ENCODE results near the gene OPN1LW.

OPN1LW gene

GRCh38 chrX:154136627-154137161, 7.3 kb upstream of the OPN1LW start:
- Histone ChIP-seq H2AFZ (ENCODE audit: low read length) (no peak overlapping the region), H4K20me1 (ENCODE audit: insufficient read depth, low read length) (no peaks in the 10 kb centered on the region), H3K79me2 (ENCODE audit: insufficient read depth, low read length) (no peaks in the 10 kb centered on the region), H3K4me2 (ENCODE audit: low read length) (no peak overlapping the region), H3K36me3 (ENCODE audit: insufficient read depth, low read length) (no peaks in the 10 kb centered on the region), H3K4me1 (ENCODE audit: insufficient read depth, low read length, severe bottlenecking) (no peaks in the 10 kb centered on the region), H3K9ac (ENCODE audit: low read length) (no peak overlapping the region), H3K4me3 (ENCODE audit: low read depth, low read length, poor library complexity, severe bottlenecking) (no peak overlapping the region), H3K9me2 (ENCODE audit: low read depth, low read length) (no peaks in the 10 kb centered on the region), H3K27me3 (ENCODE audit: insufficient read depth, low read length) (no peaks in the 10 kb centered on the region), H3F3A (ENCODE audit: insufficient read depth, low read length) (no peaks in the 10 kb centered on the region), H3K27ac (ENCODE audit: low read depth, low read length, poor library complexity, severe bottlenecking) (no peak overlapping the region), H3K9me3 (ENCODE audit: low read length) (no peaks in the 10 kb centered on the region)
- TF ChIP-seq, protein P1, sequence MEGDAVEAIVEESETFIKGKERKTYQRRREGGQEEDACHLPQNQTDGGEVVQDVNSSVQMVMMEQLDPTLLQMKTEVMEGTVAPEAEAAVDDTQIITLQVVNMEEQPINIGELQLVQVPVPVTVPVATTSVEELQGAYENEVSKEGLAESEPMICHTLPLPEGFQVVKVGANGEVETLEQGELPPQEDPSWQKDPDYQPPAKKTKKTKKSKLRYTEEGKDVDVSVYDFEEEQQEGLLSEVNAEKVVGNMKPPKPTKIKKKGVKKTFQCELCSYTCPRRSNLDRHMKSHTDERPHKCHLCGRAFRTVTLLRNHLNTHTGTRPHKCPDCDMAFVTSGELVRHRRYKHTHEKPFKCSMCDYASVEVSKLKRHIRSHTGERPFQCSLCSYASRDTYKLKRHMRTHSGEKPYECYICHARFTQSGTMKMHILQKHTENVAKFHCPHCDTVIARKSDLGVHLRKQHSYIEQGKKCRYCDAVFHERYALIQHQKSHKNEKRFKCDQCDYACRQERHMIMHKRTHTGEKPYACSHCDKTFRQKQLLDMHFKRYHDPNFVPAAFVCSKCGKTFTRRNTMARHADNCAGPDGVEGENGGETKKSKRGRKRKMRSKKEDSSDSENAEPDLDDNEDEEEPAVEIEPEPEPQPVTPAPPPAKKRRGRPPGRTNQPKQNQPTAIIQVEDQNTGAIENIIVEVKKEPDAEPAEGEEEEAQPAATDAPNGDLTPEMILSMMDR (IDR thresholded peaks at IDR 0.05; ENCODE audit: low read length): peak; percentile 61
- TF ChIP-seq EZH2 (IDR thresholded peaks at IDR 0.05; ENCODE audit: borderline replicate concordance, low read length): no peak

GRCh38 chrX:154138857-154139256, 5.2 kb upstream of the OPN1LW start:
- Histone ChIP-seq H4K20me1 (ENCODE audit: insufficient read depth, low read length) (no peaks in the 10 kb centered on the region), H3K9me3 (ENCODE audit: low read length) (no peaks in the 10 kb centered on the region), H3K27ac (ENCODE audit: low read depth, low read length, poor library complexity, severe bottlenecking) (no peak overlapping the region), H3K36me3 (ENCODE audit: insufficient read depth, low read length) (no peaks in the 10 kb centered on the region), H3K27me3 (ENCODE audit: insufficient read depth, low read length) (no peaks in the 10 kb centered on the region), H3K9ac (ENCODE audit: low read length) (no peak overlapping the region), H2AFZ (ENCODE audit: low read length) (no peak overlapping the region), H3K4me1 (ENCODE audit: insufficient read depth, low read length, severe bottlenecking) (no peaks in the 10 kb centered on the region), H3K79me2 (ENCODE audit: insufficient read depth, low read length) (no peaks in the 10 kb centered on the region), H3K9me2 (ENCODE audit: low read depth, low read length) (no peaks in the 10 kb centered on the region), H3K4me3 (ENCODE audit: low read depth, low read length, poor library complexity, severe bottlenecking) (no peak overlapping the region), H3K4me2 (ENCODE audit: low read length) (no peak overlapping the region), H3F3A (ENCODE audit: insufficient read depth, low read length) (no peaks in the 10 kb centered on the region)
- no peak for TF ChIP-seq EZH2 (IDR thresholded peaks at IDR 0.05; ENCODE audit: borderline replicate concordance, low read length)
- TF ChIP-seq, protein P1 (IDR thresholded peaks at IDR 0.05; ENCODE audit: low read length): no peak

DNA sequence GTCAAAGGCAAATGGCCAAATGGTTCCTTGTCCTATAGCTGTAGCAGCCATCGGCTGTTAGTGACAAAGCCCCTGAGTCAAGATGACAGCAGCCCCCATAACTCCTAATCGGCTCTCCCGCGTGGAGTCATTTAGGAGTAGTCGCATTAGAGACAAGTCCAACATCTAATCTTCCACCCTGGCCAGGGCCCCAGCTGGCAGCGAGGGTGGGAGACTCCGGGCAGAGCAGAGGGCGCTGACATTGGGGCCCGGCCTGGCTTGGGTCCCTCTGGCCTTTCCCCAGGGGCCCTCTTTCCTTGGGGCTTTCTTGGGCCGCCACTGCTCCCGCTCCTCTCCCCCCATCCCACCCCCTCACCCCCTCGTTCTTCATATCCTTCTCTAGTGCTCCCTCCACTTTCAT, 3.8 kb upstream of the OPN1LW start:
- no peaks in the 10 kb centered on the region for H3K79me2 ChIP-seq (ENCODE audit: insufficient read depth, low read length)
- no peak overlapping the region for H3K27ac ChIP-seq (ENCODE audit: low read depth, low read length, poor library complexity, severe bottlenecking)
- no peaks in the 10 kb centered on the region for H3K36me3 ChIP-seq (ENCODE audit: insufficient read depth, low read length)
- no peak overlapping the region for H3K9ac ChIP-seq (ENCODE audit: low read length)
- H3K4me1 ChIP-seq (ENCODE audit: insufficient read depth, low read length, severe bottlenecking): no peaks in the 10 kb centered on the region
- no peaks in the 10 kb centered on the region for H3K27me3 ChIP-seq (ENCODE audit: insufficient read depth, low read length)
- H4K20me1 ChIP-seq (ENCODE audit: insufficient read depth, low read length): no peaks in the 10 kb centered on the region
- no peak overlapping the region for H3K4me2 ChIP-seq (ENCODE audit: low read length)
- TF ChIP-seq, protein P1 (IDR thresholded peaks at IDR 0.05; ENCODE audit: low read length): no peak
- no peak for TF ChIP-seq EZH2 (IDR thresholded peaks at IDR 0.05; ENCODE audit: borderline replicate concordance, low read length)
- no peaks in the 10 kb centered on the region for H3K9me2 ChIP-seq (ENCODE audit: low read depth, low read length)
- no peaks in the 10 kb centered on the region for H3F3A ChIP-seq (ENCODE audit: insufficient read depth, low read length)
- H3K9me3 ChIP-seq (ENCODE audit: low read length): no peaks in the 10 kb centered on the region
- H2AFZ ChIP-seq (ENCODE audit: low read length): no peak overlapping the region
- H3K4me3 ChIP-seq (ENCODE audit: low read depth, low read length, poor library complexity, severe bottlenecking): no peak overlapping the region

Data from OCI-LY1 (cell line).